Endothelial cell of umbilical vein (primary cell): ENCODE data around the gene ARHGAP28. TPM values are rescaled to one million over a fixed set of nuclear protein-coding genes. Genes with fewer than 3 reads are reported as not detected.

Experiments used
- BruUV-seq: library from RNA; stranded (reverse); fragments of 400-500 nt; replicated peaks from 2 replicates; lab custom pipeline; 2021; lab: Mats Ljungman, UMichigan
- CTCF ChIA-PET: fragments of 300-600, 350-600 bp; sonication (Branson Sonifier 250); formaldehyde crosslinking; loops from one replicate; lab custom pipeline; 2021; ENCODE audit warnings: antibody characterized with exemption, inconsistent platforms; lab: Charles Lee
- POLR2A ChIA-PET: fragments of 300-600, 350-600 bp; sonication (Branson Sonifier 250); formaldehyde crosslinking; loops from one replicate; lab custom pipeline; 2021; ENCODE audit warnings: antibody characterized with exemption, inconsistent platforms; lab: Charles Lee
- DNase-seq: peaks from one replicate; pipeline ENCODE4 v3.0.0-alpha.2; 2011; ENCODE audit warnings: low read depth, low spot score
- FAIRE-seq: peaks from 2 replicates; lab custom pipeline; 2011; peaks lifted over from hg19 to GRCh38; lab: Jason Lieb, UNC
- H2AFZ ChIP-seq: 2 replicates; pipeline ENCODE4 v1.6.0; 2012; ENCODE audit warnings: low read depth, low read length, control low read depth, inconsistent platforms
- H3K27ac ChIP-seq: 2 replicates; pipeline ENCODE4 v1.5.1; 2011; ENCODE audit warnings: low read depth, mild to moderate bottlenecking, control low read depth, low read length, moderate library complexity; ENCODE audit not compliant: insufficient read depth
- H3K27me3 ChIP-seq, 2 experiments: 2 replicates each; pipeline versions ENCODE4 v1.6.0 to v1.6.1; 2011; ENCODE audit warnings: low read length in 2 of 2, mixed read lengths in 1 of 2; ENCODE audit not compliant: control insufficient read depth in 2 of 2, insufficient read depth in 2 of 2
- H3K36me3 ChIP-seq, 2 experiments: 2 replicates in 1 of 2; 3 replicates in 1 of 2; pipeline ENCODE4 v1.5.1; 2011; ENCODE audit warnings: low read length in 2 of 2, mild to moderate bottlenecking in 1 of 2, moderate library complexity in 1 of 2; ENCODE audit not compliant: control insufficient read depth in 2 of 2, insufficient read depth in 2 of 2; ENCODE audit errors: extremely low read depth in 1 of 2
- H3K4me1 ChIP-seq: 3 replicates; pipeline ENCODE4 v1.5.1; 2011; ENCODE audit warnings: mild to moderate bottlenecking, low read length; ENCODE audit not compliant: control insufficient read depth, insufficient read depth; ENCODE audit errors: extremely low read depth
- H3K4me2 ChIP-seq: 2 replicates; pipeline ENCODE4 v1.6.1; 2011; ENCODE audit warnings: low read length, control low read depth, mixed read lengths; ENCODE audit not compliant: insufficient read depth
- H3K4me3 ChIP-seq, 3 experiments: fragments of 200-600 bp in 1 of 3; sonication (generic), shearing (Covaris generic) in 1 of 3; replicated peaks in 1 of 3; 2 replicates each; pipeline ENCODE4 v1.5.1; 2011 to 2016; ENCODE audit warnings: control low read depth in 3 of 3, low read length in 3 of 3, mild to moderate bottlenecking in 2 of 3, inconsistent platforms in 1 of 3, low read depth in 1 of 3, moderate library complexity in 1 of 3; ENCODE audit not compliant: insufficient read depth in 1 of 3
- H3K79me2 ChIP-seq: 2 replicates; pipeline ENCODE4 v1.6.0; 2012; ENCODE audit warnings: low read length, inconsistent platforms; ENCODE audit not compliant: control insufficient read depth, insufficient read depth
- H3K9ac ChIP-seq: replicated peaks from 2 replicates; pipeline ENCODE3; 2011; ENCODE audit warnings: low read length, control low read depth; ENCODE audit not compliant: insufficient read depth; ENCODE audit errors: extremely low read depth
- H3K9me1 ChIP-seq: replicated peaks from 3 replicates; pipeline ENCODE4 v1.6.0; 2011; ENCODE audit warnings: mild to moderate bottlenecking, low read length; ENCODE audit not compliant: control insufficient read depth, insufficient read depth; ENCODE audit errors: extremely low read depth
- H3K9me3 ChIP-seq: replicated peaks from 2 replicates; pipeline ENCODE4 v1.5.1; 2012; ENCODE audit warnings: low read length, inconsistent platforms; ENCODE audit not compliant: control insufficient read depth, insufficient read depth
- H4K20me1 ChIP-seq: replicated peaks from 2 replicates; pipeline ENCODE3; 2011; ENCODE audit warnings: mild to moderate bottlenecking, low read length; ENCODE audit not compliant: control insufficient read depth, insufficient read depth; ENCODE audit errors: extremely low read depth
- CTCF ChIP-seq, 2 donors: IDR thresholded peaks; 1 replicate in 1 of 2; 2 replicates in 1 of 2; pipeline ENCODE4 v1.5.1; 2011; ENCODE audit warnings: low read length in 2 of 2, mild to moderate bottlenecking in 2 of 2, moderate library complexity in 2 of 2, control low read depth in 1 of 2, inconsistent platforms in 1 of 2, low read depth in 1 of 2; ENCODE audit not compliant: insufficient read depth in 1 of 2; ENCODE audit errors: extremely low read depth in 1 of 2
- EZH2 ChIP-seq: IDR thresholded peaks from 2 replicates; pipeline ENCODE4 v1.6.1; 2012; ENCODE audit warnings: borderline replicate concordance, low read depth, mild to moderate bottlenecking, moderate library complexity, low read length, inconsistent platforms; ENCODE audit not compliant: severe bottlenecking
- FOS ChIP-seq: IDR thresholded peaks from 2 replicates; pipeline ENCODE4 v1.6.1; 2011; ENCODE audit warnings: mild to moderate bottlenecking, low read length, moderate library complexity, borderline replicate concordance; ENCODE audit not compliant: insufficient read depth
- GATA2 ChIP-seq: IDR thresholded peaks from 2 replicates; pipeline ENCODE4 v1.7.0; 2011; ENCODE audit warnings: low read depth, mild to moderate bottlenecking, moderate library complexity, mixed read lengths, low read length; ENCODE audit not compliant: insufficient read length, insufficient read depth
- JUN ChIP-seq: IDR thresholded peaks from 2 replicates; pipeline ENCODE4 v1.6.1; 2011; ENCODE audit warnings: borderline replicate concordance, low read depth; ENCODE audit not compliant: insufficient read length, insufficient read depth
- MAX ChIP-seq: IDR thresholded peaks from 2 replicates; pipeline ENCODE4 v1.6.1; 2011; ENCODE audit not compliant: insufficient read depth, insufficient read length
- MYC ChIP-seq: IDR thresholded peaks from one replicate; pipeline ENCODE4 v1.6.1; 2011; ENCODE audit warnings: mild to moderate bottlenecking, low read depth, low read length
- POLR2A ChIP-seq: IDR thresholded peaks from 2 replicates; pipeline ENCODE4 v1.6.1; 2012; ENCODE audit warnings: low read depth, mild to moderate bottlenecking, control low read depth, low read length
- POLR2AphosphoS5 ChIP-seq: IDR thresholded peaks from 2 replicates; pipeline ENCODE4 v1.6.1; 2012; ENCODE audit warnings: low read depth, mild to moderate bottlenecking, control low read depth, low read length, moderate library complexity; ENCODE audit not compliant: insufficient read depth
- dilution Hi-C: fragments of 300-500 bp; cut with MboI; formaldehyde crosslinking; loops from one replicate; pipeline ENCODE4 v1.15.0; 2019; ENCODE audit warnings: low sequenced_read_pairs; ENCODE audit not compliant: extremely low pct_ligation_motif_present
- intact Hi-C: fragments of 100-400 bp; cut with micrococcal nuclease; formaldehyde crosslinking; loops from one replicate; pipeline ENCODE4 v1.10.0; 2022
- polyA plus RNA-seq, 4 experiments: library from polyadenylated mRNA; depleted of rRNA in 3 of 4; stranded (reverse) in 3 of 4; unstranded in 1 of 4; fragments of >200 nt; gene quantifications; 2 replicates each; pipeline versions ENCODE4 v1.2.1 to v1.2.3, GENCODE V29; 2011 to 2012; ENCODE audit warnings: missing spikeins in 1 of 4
- total RNA-seq: library from RNA; stranded (reverse); gene quantifications from 2 replicates; pipeline ENCODE4 v1.2.3, GENCODE V29; 2021

Gene ARHGAP28
- total and polyA plus RNA-seq, 2 donors (not counting 3 experiments of a cell fraction or from before 2014, with no cell fraction given), result 3.8 to 23.4 TPM

DNA sequence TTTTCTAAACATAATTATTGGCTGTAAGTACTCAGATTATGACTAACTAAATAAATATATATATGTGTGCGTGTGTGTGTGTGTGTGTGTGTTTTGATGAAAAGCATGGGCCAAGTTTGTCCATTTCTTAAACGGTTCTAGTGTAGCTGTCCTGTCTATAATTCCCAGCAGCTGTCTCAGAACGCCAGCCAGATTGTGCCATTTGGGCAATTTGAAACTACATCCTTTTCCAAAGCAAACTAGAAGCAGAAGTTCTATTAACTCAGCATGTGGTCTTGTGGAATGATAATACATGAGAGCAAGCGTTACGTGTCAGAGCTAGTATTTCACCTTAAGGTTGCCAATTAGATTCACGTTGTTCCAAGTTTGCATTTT lies 1.7 kb downstream of the ARHGAP28 start:
- CTCF ChIA-PET, result interaction anchor here (2.6 kb wide), 1 partner anchor 154 kb away, joined by 15 read pairs; no protein-coding TSS in a partner anchor

More for the DNA sequence above, 1.7 kb downstream of the ARHGAP28 start:
- POLR2A ChIA-PET, result interaction anchor here (0.9 kb wide), 1 partner anchor 76 kb away, joined by 3 read pairs; no protein-coding TSS in a partner anchor
- peak overlapping the region; percentile 38 for H2AFZ ChIP-seq
- peaks cover 39% of the 10 kb centered on the region for H3K4me1 ChIP-seq
- DNase-seq (peak; percentile 71), FAIRE-seq (no peak)
- BruUV-seq, result no TSS peak
- no peaks in the 10 kb centered on the region for H3K9me3 ChIP-seq
- H3K9ac ChIP-seq, result no peak overlapping the region
- H3K27me3 ChIP-seq, result peaks cover 0 to 3% of the 10 kb centered on the region in 2 experiments
- no peak overlapping the region for H3K27ac ChIP-seq
- no peaks in the 10 kb centered on the region for H3K79me2 ChIP-seq
- H3K9me1 ChIP-seq, result peaks cover 2% of the 10 kb centered on the region
- intact Hi-C loops, result loop anchor here (2.0 kb wide), 2 partner anchors 16 to 48 kb away; no protein-coding TSS in a partner anchor
- no peaks in the 10 kb centered on the region for H3K36me3 ChIP-seq
- no peak for TF ChIP-seq FOS
- TF ChIP-seq POLR2AphosphoS5, result no peak
- no peak for TF ChIP-seq GATA2
- TF ChIP-seq MYC, result no peak
- no peak for TF ChIP-seq JUN
- no peak for TF ChIP-seq MAX
- no peak for TF ChIP-seq POLR2A
- TF ChIP-seq EZH2, result no peak
- TF ChIP-seq CTCF (IDR thresholded peaks at IDR 0.05; ENCODE audit: extremely low read depth in 1 of 2, insufficient read depth in 1 of 2, low read depth in 1 of 2, low read length in 2 of 2), result no peak
- dilution Hi-C loops, result no loop called here
- H3K4me3 ChIP-seq, result peak overlapping the region in 2 of 3 experiments; percentile 44 to 84
- peak overlapping the region; percentile 4 for H3K4me2 ChIP-seq
- H4K20me1 ChIP-seq, result no peaks in the 10 kb centered on the region
